Gastroesophageal sphincter (tissue), 4 donors: ENCODE data around the gene EGF. TPM values are rescaled to one million over a fixed set of nuclear protein-coding genes. Genes with fewer than 3 reads are reported as not detected.
"Not testable (repeated sequence)": the region's sequence is repeated elsewhere in the genome, so short reads cannot be mapped to it uniquely, and the experiment has no call there.

ENCODE experiments used
- ATAC-seq: fragments of 150-250 bp; one replicate; pipeline ENCODE4 v1.9.1; 2016; ENCODE audit warnings: mild to moderate bottlenecking, moderate library complexity
- H3K27ac ChIP-seq, 4 donors: fragments of 200-600 bp; sonication (generic) in 3 of 4; 1 replicate in 3 of 4; 2 replicates in 1 of 4; pipeline ENCODE4 v1.5.1; 2016 to 2019
- H3K27me3 ChIP-seq: fragments of 200-600 bp; sonication (generic); one replicate; pipeline ENCODE4 v1.5.1; 2019
- H3K36me3 ChIP-seq, 2 donors: fragments of 200-600 bp; sonication (generic); one replicate each; pipeline ENCODE4 v1.5.1; 2019; ENCODE audit warnings: control low read depth in 1 of 2
- H3K4me1 ChIP-seq, 3 donors: fragments of 200-600 bp; sonication (generic); 1 replicate in 2 of 3; 2 replicates in 1 of 3; pipeline ENCODE4 v1.5.1; 2016 to 2019; ENCODE audit warnings: control low read depth in 2 of 3
- H3K4me3 ChIP-seq, 2 donors: fragments of 200-600 bp; sonication (generic); one replicate each; pipeline ENCODE4 v1.5.1; 2019; ENCODE audit warnings: mild to moderate bottlenecking in 1 of 2, moderate library complexity in 1 of 2
- H3K9me3 ChIP-seq, 3 donors: fragments of 200-600 bp; sonication (generic); one replicate each; pipeline ENCODE4 v1.5.1; 2017 to 2019; ENCODE audit warnings: control low read depth in 2 of 3
- CTCF ChIP-seq, 4 experiments: fragments of 200-600 bp in 2 of 4; fragments of 450-650 bp in 2 of 4; sonication (generic) in 1 of 4; IDR thresholded peaks; one replicate each; pipeline ENCODE4 v1.5.1; 2017 to 2019; ENCODE audit warnings: antibody characterized with exemption in 4 of 4, mild to moderate bottlenecking in 2 of 4, moderate library complexity in 2 of 4
- EP300 ChIP-seq: sonication (generic); formaldehyde crosslinking; IDR thresholded peaks from one replicate; pipeline ENCODE4 v1.6.1; 2017; ENCODE audit warnings: antibody characterized with exemption, mild to moderate bottlenecking
- POLR2A ChIP-seq, 2 donors: fragments of 450-650 bp; IDR thresholded peaks; one replicate each; pipeline ENCODE4 v1.6.1; 2017; ENCODE audit warnings: antibody characterized with exemption in 2 of 2, mild to moderate bottlenecking in 2 of 2, moderate library complexity in 1 of 2
- POLR2AphosphoS5 ChIP-seq: sonication (generic); formaldehyde crosslinking; IDR thresholded peaks from one replicate; pipeline ENCODE4 v1.6.1; 2017; ENCODE audit warnings: antibody characterized with exemption
- WGBS, 2 donors: methylation state at CpG; one replicate each; pipeline ENCODE4 v1.1.5; 2018; ENCODE audit warnings: low coverage in 1 of 2; 5-methylcytosine and 5-hydroxymethylcytosine counted together
- total RNA-seq, 4 donors: library from RNA; depleted of rRNA; stranded (reverse); fragments of >200 nt; gene quantifications; one replicate each; pipeline ENCODE4 v1.1.0, GENCODE V29; 2016

Gene EGF
- total RNA-seq, 4 donors from 2014 or later = 0.23 to 1.3 (median 0.93) TPM; not detected in 1

DNA sequence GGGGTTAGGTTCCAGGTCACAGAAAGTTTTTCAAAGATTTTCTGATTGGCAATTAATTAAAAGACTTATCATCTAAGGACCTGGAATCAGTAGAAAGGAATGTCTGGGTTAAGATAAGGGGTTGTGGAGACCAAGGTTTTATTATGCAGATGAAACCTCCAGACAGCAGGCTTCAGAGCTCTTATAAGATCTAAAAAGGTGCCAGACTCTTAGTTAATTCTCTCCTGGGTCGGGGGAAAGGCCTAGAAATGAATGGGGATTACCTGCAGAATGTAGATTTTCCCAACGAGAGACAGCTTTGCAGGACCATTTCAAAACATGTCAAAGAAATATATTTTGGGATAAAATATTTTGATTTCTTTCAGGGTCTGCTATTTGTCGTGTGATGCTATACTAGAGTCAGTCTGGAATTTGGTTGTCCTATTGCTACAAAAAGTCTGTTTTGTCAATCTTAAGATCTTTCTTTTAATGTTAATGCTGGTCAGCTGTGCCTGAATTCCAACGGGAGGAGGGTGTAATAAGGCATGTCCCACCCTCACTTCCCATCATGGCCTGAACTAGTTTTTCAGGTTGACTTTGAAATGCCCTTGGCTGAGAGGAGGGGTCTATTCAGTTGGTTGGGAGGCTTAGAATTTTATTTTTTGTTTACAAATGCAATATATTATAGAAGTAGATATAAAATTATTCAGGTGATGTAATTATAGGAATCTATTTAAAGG is 15.8 kb downstream of the EGF start:
- no peaks in the 10 kb centered on the region for H3K9me3 ChIP-seq
- 42 to 68% methylated on average over 4 of the region's 4 CpGs for WGBS, 2 donors
- H3K4me1 ChIP-seq = no peaks in the 10 kb centered on the region
- no peaks in the 10 kb centered on the region for H3K27me3 ChIP-seq
- H3K4me3 ChIP-seq = no peak overlapping the region
- no peaks in the 10 kb centered on the region for H3K36me3 ChIP-seq
- no peak for ATAC-seq
- no peak overlapping the region for H3K27ac ChIP-seq
- no peak for TF ChIP-seq EP300
- no peak for TF ChIP-seq POLR2AphosphoS5
- no peak for TF ChIP-seq CTCF (IDR thresholded peaks at IDR 0.05)
- TF ChIP-seq POLR2A (IDR thresholded peaks at IDR 0.05) = no peak

GRCh38 chr4:109930464-109930863 is 17.8 kb downstream of the EGF start:
- H3K4me1 ChIP-seq = no peaks in the 10 kb centered on the region
- no peaks in the 10 kb centered on the region for H3K9me3 ChIP-seq
- H3K4me3 ChIP-seq = no peak overlapping the region
- no peak for ATAC-seq
- H3K36me3 ChIP-seq = no peaks in the 10 kb centered on the region
- H3K27ac ChIP-seq = no peak overlapping the region
- no peaks in the 10 kb centered on the region for H3K27me3 ChIP-seq
- TF ChIP-seq POLR2A (IDR thresholded peaks at IDR 0.05) = no peak
- TF ChIP-seq EP300 = no peak
- no peak for TF ChIP-seq POLR2AphosphoS5

- ATAC-seq = no peak
- no peak for TF ChIP-seq EP300
- no peak for TF ChIP-seq POLR2AphosphoS5
- TF ChIP-seq CTCF (IDR thresholded peaks at IDR 0.05) = no peak
- no peak for TF ChIP-seq POLR2A (IDR thresholded peaks at IDR 0.05)
- Histone ChIP-seq H3K36me3 (no peaks in the 10 kb centered on the region), H3K9me3 (no peaks in the 10 kb centered on the region), H3K27me3 (no peaks in the 10 kb centered on the region), H3K4me1 (no peaks in the 10 kb centered on the region), H3K4me3 (no peak overlapping the region), H3K27ac (no peak overlapping the region)
These were observed 18.2 kb downstream of the EGF start for GRCh38 chr4:109930872-109931271.

GRCh38 chr4:109931318-109931717 is 18.6 kb downstream of the EGF start:
- ATAC-seq = no peak
- WGBS, 2 donors = 82 to 92% methylated on average over 4 of the region's 4 CpGs

GRCh38 chr4:109937352-109937751 is 24.7 kb downstream of the EGF start:
- H3K4me1 ChIP-seq, H3K36me3 ChIP-seq, ATAC-seq, H3K27me3 ChIP-seq, H3K4me3 ChIP-seq, H3K27ac ChIP-seq, H3K9me3 ChIP-seq: not testable (repeated sequence)
- WGBS, 2 donors = 90% methylated on average over 3 of the region's 3 CpGs; no CpG with 5 or more reads in 1 of the 2 donors

More at GRCh38 chr4:109931318-109931717, 18.6 kb downstream of the EGF start:
- Histone ChIP-seq H3K36me3 (no peaks in the 10 kb centered on the region), H3K4me3 (no peak overlapping the region), H3K27ac (no peak overlapping the region), H3K9me3 (no peaks in the 10 kb centered on the region), H3K27me3 (no peaks in the 10 kb centered on the region), H3K4me1 (no peaks in the 10 kb centered on the region)
- no peak for TF ChIP-seq POLR2A (IDR thresholded peaks at IDR 0.05)
- no peak for TF ChIP-seq POLR2AphosphoS5
- no peak for TF ChIP-seq EP300
- TF ChIP-seq CTCF (IDR thresholded peaks at IDR 0.05) = no peak

DNA sequence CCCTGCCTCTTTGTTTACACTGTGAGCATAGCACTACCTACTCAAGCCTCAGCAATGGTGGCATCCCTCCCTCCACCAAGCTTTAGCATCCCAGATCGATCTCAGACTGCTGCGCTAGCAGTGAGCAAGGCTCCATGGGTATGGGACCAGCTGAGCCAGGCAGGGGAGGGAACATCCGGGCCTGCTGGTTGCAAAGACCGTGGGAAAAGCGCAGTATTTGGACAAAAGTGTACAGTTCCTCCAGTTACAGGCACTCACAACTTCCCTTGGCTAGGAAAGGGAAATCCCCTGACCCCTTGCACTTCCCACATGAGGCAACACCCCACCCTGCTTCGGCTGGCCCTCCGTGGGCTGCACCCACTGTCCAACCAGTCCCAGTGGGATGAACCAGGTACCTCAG is 26.5 kb downstream of the EGF start:
- Histone ChIP-seq H3K27me3 (no peaks in the 10 kb centered on the region), H3K27ac (no peak overlapping the region), H3K4me1 (no peaks in the 10 kb centered on the region), H3K4me3 (no peak overlapping the region), H3K36me3 (no peaks in the 10 kb centered on the region), H3K9me3 (no peaks in the 10 kb centered on the region)
- 80 to 86% methylated on average over 2 of the region's 7 CpGs for WGBS, 2 donors
- TF ChIP-seq POLR2A (IDR thresholded peaks at IDR 0.05) = no peak
- TF ChIP-seq POLR2AphosphoS5 = no peak
- TF ChIP-seq EP300 = no peak
- no peak for TF ChIP-seq CTCF (IDR thresholded peaks at IDR 0.05)
- no peak for ATAC-seq
